ENCODE measurements around the gene DOK5. TPM values are rescaled to one million over a fixed set of nuclear protein-coding genes. Genes with fewer than 3 reads are reported as not detected.

The DOK5 gene
- total RNA-seq, 1 experiment from 2014 or later: 4.9 TPM

DNA sequence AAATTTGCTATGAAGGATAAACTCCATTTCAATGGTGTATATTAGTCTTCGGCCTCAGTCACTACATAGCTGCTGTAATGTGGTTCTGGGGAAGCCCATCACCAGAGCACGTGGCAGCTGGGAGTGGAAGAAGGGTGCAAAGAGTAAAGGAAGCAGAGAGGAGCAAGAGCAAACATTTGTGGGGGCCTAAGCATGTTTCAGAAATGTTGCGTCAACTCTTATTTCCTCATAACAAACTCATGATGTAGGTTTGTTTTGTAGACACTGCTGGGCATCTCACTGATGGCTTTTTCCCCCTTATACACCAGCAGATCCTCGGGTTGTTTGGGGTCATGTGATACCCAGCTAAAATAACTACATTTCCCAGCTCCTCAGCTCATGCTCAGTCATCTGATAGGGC lies 37.3 kb downstream of the DOK5 start:
- ChIA-PET CTCF (no interaction called here), POLR2A (ENCODE audit: low non-redundant PET) (no interaction called here)
- TF ChIP-seq, protein P1, sequence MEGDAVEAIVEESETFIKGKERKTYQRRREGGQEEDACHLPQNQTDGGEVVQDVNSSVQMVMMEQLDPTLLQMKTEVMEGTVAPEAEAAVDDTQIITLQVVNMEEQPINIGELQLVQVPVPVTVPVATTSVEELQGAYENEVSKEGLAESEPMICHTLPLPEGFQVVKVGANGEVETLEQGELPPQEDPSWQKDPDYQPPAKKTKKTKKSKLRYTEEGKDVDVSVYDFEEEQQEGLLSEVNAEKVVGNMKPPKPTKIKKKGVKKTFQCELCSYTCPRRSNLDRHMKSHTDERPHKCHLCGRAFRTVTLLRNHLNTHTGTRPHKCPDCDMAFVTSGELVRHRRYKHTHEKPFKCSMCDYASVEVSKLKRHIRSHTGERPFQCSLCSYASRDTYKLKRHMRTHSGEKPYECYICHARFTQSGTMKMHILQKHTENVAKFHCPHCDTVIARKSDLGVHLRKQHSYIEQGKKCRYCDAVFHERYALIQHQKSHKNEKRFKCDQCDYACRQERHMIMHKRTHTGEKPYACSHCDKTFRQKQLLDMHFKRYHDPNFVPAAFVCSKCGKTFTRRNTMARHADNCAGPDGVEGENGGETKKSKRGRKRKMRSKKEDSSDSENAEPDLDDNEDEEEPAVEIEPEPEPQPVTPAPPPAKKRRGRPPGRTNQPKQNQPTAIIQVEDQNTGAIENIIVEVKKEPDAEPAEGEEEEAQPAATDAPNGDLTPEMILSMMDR (conservative IDR thresholded peaks at IDR 0.05; ENCODE audit: low read depth, low read length): no peak
- no peak for TF ChIP-seq EZH2 (IDR thresholded peaks at IDR 0.05; ENCODE audit: borderline replicate concordance, low read depth, low read length, poor library complexity, severe bottlenecking)
- Histone ChIP-seq H3K27me3 (replicated peaks; ENCODE audit: insufficient read depth, low read depth, low read length, poor library complexity) (no peaks in the 10 kb centered on the region), H3K4me3 (ENCODE audit: low read depth, low read length, poor library complexity, severe bottlenecking) (no peak overlapping the region), H3K27ac (ENCODE audit: low read depth, low read length, poor library complexity, severe bottlenecking) (no peak overlapping the region), H3K4me1 (ENCODE audit: insufficient read depth, low read length, poor library complexity, severe bottlenecking) (peaks cover 4% of the 10 kb centered on the region), H3K36me3 (ENCODE audit: insufficient read depth, low read length, poor library complexity, severe bottlenecking) (no peaks in the 10 kb centered on the region), H3K9me3 (ENCODE audit: low read depth, low read length, poor library complexity, severe bottlenecking) (peaks cover 5% of the 10 kb centered on the region)
- intact Hi-C loops (cut with micrococcal nuclease; ENCODE audit: unreplicated experiment): no loop called here
- BruUV-seq (replicated peaks): no TSS peak
- DNase-seq (ENCODE audit: low spot score): no peak

- Histone ChIP-seq H3K27me3 (replicated peaks; ENCODE audit: insufficient read depth, low read depth, low read length, poor library complexity) (no peaks in the 10 kb centered on the region), H3K36me3 (ENCODE audit: insufficient read depth, low read length, poor library complexity, severe bottlenecking) (no peaks in the 10 kb centered on the region), H3K4me3 (ENCODE audit: low read depth, low read length, poor library complexity, severe bottlenecking) (no peak overlapping the region), H3K4me1 (ENCODE audit: insufficient read depth, low read length, poor library complexity, severe bottlenecking) (peaks cover 4% of the 10 kb centered on the region), H3K9me3 (ENCODE audit: low read depth, low read length, poor library complexity, severe bottlenecking) (peaks cover 5% of the 10 kb centered on the region), H3K27ac (ENCODE audit: low read depth, low read length, poor library complexity, severe bottlenecking) (no peak overlapping the region)
- no peak for DNase-seq (ENCODE audit: low spot score)
- ChIA-PET CTCF (no interaction called here), POLR2A (ENCODE audit: low non-redundant PET) (no interaction called here)
- intact Hi-C loops (cut with micrococcal nuclease; ENCODE audit: unreplicated experiment): no loop called here
- no TSS peak for BruUV-seq (replicated peaks)
- TF ChIP-seq, protein P1 (conservative IDR thresholded peaks at IDR 0.05; ENCODE audit: low read depth, low read length): no peak
- TF ChIP-seq EZH2 (IDR thresholded peaks at IDR 0.05; ENCODE audit: borderline replicate concordance, low read depth, low read length, poor library complexity, severe bottlenecking): no peak
Measured at GRCh38 chr20:54514028-54514607, 38.7 kb downstream of the DOK5 start.

GRCh38 chr20:54515793-54516628 lies 40.6 kb downstream of the DOK5 start:
- Histone ChIP-seq H3K27ac (ENCODE audit: low read depth, low read length, poor library complexity, severe bottlenecking) (no peak overlapping the region), H3K9me3 (ENCODE audit: low read depth, low read length, poor library complexity, severe bottlenecking) (peaks cover 5% of the 10 kb centered on the region), H3K27me3 (replicated peaks; ENCODE audit: insufficient read depth, low read depth, low read length, poor library complexity) (no peaks in the 10 kb centered on the region), H3K36me3 (ENCODE audit: insufficient read depth, low read length, poor library complexity, severe bottlenecking) (no peaks in the 10 kb centered on the region), H3K4me1 (ENCODE audit: insufficient read depth, low read length, poor library complexity, severe bottlenecking) (peaks cover 4% of the 10 kb centered on the region), H3K4me3 (ENCODE audit: low read depth, low read length, poor library complexity, severe bottlenecking) (no peak overlapping the region)
- ChIA-PET CTCF (no interaction called here), POLR2A (ENCODE audit: low non-redundant PET) (no interaction called here)
- BruUV-seq (replicated peaks): no TSS peak
- DNase-seq (ENCODE audit: low spot score): no peak
- TF ChIP-seq, protein P1 (conservative IDR thresholded peaks at IDR 0.05; ENCODE audit: low read depth, low read length): no peak
- TF ChIP-seq EZH2 (IDR thresholded peaks at IDR 0.05; ENCODE audit: borderline replicate concordance, low read depth, low read length, poor library complexity, severe bottlenecking): no peak
- intact Hi-C loops (cut with micrococcal nuclease; ENCODE audit: unreplicated experiment): no loop called here

Measured in A673 (cell line).